ENCODE measurements around the gene AKT2. TPM values are rescaled to one million over a fixed set of nuclear protein-coding genes. Genes with fewer than 3 reads are reported as not detected.
A peak's percentile ranks its signal among the peaks of the same experiment; 100 is the strongest.

AKT2 gene
- total RNA-seq, 1 donor from 2014 or later: 135 TPM

- DNase-seq (no peak), ATAC-seq (no peak)
- intact Hi-C loops (cut with micrococcal nuclease): no loop called here
Observed at GRCh38 chr19:40303765-40304164, 18.6 kb upstream of the AKT2 start.

- intact Hi-C loops (cut with micrococcal nuclease): no loop called here
- DNase-seq (no peak), ATAC-seq (no peak)
Observed at GRCh38 chr19:40302224-40303011, 17.3 kb upstream of the AKT2 start.

- DNase-seq: no peak
- ATAC-seq: no peak
- intact Hi-C loops (cut with micrococcal nuclease): no loop called here
Observed at GRCh38 chr19:40300668-40301067, 15.5 kb upstream of the AKT2 start.

- ATAC-seq: no peak
- DNase-seq: no peak
- intact Hi-C loops (cut with micrococcal nuclease): no loop called here
Observed at GRCh38 chr19:40298026-40298425, 12.9 kb upstream of the AKT2 start.

GRCh38 chr19:40294560-40294959, 9.4 kb upstream of the AKT2 start:
- DNase-seq: no peak
- no peak for ATAC-seq
- intact Hi-C loops (cut with micrococcal nuclease): no loop called here

- intact Hi-C loops (cut with micrococcal nuclease): no loop called here
- ATAC-seq: no peak
- DNase-seq: no peak
Observed at GRCh38 chr19:40286971-40287421, 1.9 kb upstream of the AKT2 start.

GRCh38 chr19:40286235-40286970, 1.3 kb upstream of the AKT2 start:
- ATAC-seq (no peak), DNase-seq (no peak)
- intact Hi-C loops (cut with micrococcal nuclease): no loop called here

- intact Hi-C loops (cut with micrococcal nuclease): no loop called here
- ATAC-seq (peak; percentile 94), DNase-seq (peak; percentile 99)
Observed at GRCh38 chr19:40285353-40286234, 449 bp upstream of the AKT2 start.

- no peak for DNase-seq
- intact Hi-C loops (cut with micrococcal nuclease): no loop called here
Observed at GRCh38 chr19:40284251-40284500, 969 bp downstream of the AKT2 start.

GRCh38 chr19:40283414-40284250, 1.5 kb downstream of the AKT2 start:
- DNase-seq (no peak), ATAC-seq (no peak)
- intact Hi-C loops (cut with micrococcal nuclease): no loop called here

More at GRCh38 chr19:40284251-40284500, 969 bp downstream of the AKT2 start:
- no peak for ATAC-seq

- intact Hi-C loops (cut with micrococcal nuclease): no loop called here
- DNase-seq (no peak), ATAC-seq (no peak)
Observed at GRCh38 chr19:40282920-40283319, 2.2 kb downstream of the AKT2 start.

GRCh38 chr19:40282209-40282580, 3.0 kb downstream of the AKT2 start:
- intact Hi-C loops (cut with micrococcal nuclease): no loop called here
- ATAC-seq: no peak
- DNase-seq: no peak

GRCh38 chr19:40281381-40282208, 3.5 kb downstream of the AKT2 start:
- intact Hi-C loops (cut with micrococcal nuclease): no loop called here
- no peak for ATAC-seq
- DNase-seq: no peak

GRCh38 chr19:40280608-40281221, 4.4 kb downstream of the AKT2 start:
- intact Hi-C loops (cut with micrococcal nuclease): no loop called here
- DNase-seq: no peak

GRCh38 chr19:40279761-40280607, 5.2 kb downstream of the AKT2 start:
- intact Hi-C loops (cut with micrococcal nuclease): no loop called here
- DNase-seq (no peak), ATAC-seq (no peak)

More at GRCh38 chr19:40280608-40281221, 4.4 kb downstream of the AKT2 start:
- peak; percentile 18 for ATAC-seq

GRCh38 chr19:40279120-40279551, 6.0 kb downstream of the AKT2 start:
- intact Hi-C loops (cut with micrococcal nuclease): no loop called here
- DNase-seq (peak; percentile 89), ATAC-seq (peak; percentile 83)
